Neutrophil (primary cell): ENCODE results near the gene ACIN1.
A peak's percentile ranks its signal among the peaks of the same experiment; 100 is the strongest.

ENCODE experiments used
- H3K27ac ChIP-seq: fragments of 200-600 bp; sonication (generic); 2 replicates; pipeline ENCODE4 v1.5.1; 2016; ENCODE audit warnings: mild to moderate bottlenecking, moderate library complexity
- H3K27me3 ChIP-seq: fragments of 200-600 bp; sonication (generic); 2 replicates; pipeline ENCODE4 v1.6.0; 2016; ENCODE audit warnings: mild to moderate bottlenecking
- H3K36me3 ChIP-seq: fragments of 200-600 bp; sonication (generic); 2 replicates; pipeline ENCODE4 v1.5.1; 2017
- H3K4me1 ChIP-seq, 2 experiments: fragments of 200-600 bp in 1 of 2; sonication (generic) in 1 of 2; 1 replicate in 1 of 2; 2 replicates in 1 of 2; pipeline versions ENCODE4 v1.5.1 to v1.6.1; 2013 to 2016; ENCODE audit warnings: low read depth in 1 of 2, low read length in 1 of 2, mild to moderate bottlenecking in 1 of 2, moderate library complexity in 1 of 2; ENCODE audit not compliant: control insufficient read depth in 1 of 2, insufficient read depth in 1 of 2
- H3K4me3 ChIP-seq, 2 experiments: fragments of 200-600 bp in 1 of 2; sonication (generic) in 1 of 2; 1 replicate in 1 of 2; 2 replicates in 1 of 2; pipeline ENCODE4 v1.5.1; 2013 to 2016; ENCODE audit warnings: low read depth in 1 of 2, low read length in 1 of 2, mild to moderate bottlenecking in 1 of 2, moderate library complexity in 1 of 2
- H3K9me3 ChIP-seq: fragments of 200-600 bp; sonication (generic); 2 replicates; pipeline ENCODE4 v1.5.1; 2016
- TF ChIP-seq, protein P1 (sequence below): fragments of 200-600 bp; sonication (generic); IDR thresholded peaks from 2 replicates; pipeline ENCODE4 v1.5.1; 2016; ENCODE audit warnings: antibody characterized with exemption

ACIN1 gene

DNA sequence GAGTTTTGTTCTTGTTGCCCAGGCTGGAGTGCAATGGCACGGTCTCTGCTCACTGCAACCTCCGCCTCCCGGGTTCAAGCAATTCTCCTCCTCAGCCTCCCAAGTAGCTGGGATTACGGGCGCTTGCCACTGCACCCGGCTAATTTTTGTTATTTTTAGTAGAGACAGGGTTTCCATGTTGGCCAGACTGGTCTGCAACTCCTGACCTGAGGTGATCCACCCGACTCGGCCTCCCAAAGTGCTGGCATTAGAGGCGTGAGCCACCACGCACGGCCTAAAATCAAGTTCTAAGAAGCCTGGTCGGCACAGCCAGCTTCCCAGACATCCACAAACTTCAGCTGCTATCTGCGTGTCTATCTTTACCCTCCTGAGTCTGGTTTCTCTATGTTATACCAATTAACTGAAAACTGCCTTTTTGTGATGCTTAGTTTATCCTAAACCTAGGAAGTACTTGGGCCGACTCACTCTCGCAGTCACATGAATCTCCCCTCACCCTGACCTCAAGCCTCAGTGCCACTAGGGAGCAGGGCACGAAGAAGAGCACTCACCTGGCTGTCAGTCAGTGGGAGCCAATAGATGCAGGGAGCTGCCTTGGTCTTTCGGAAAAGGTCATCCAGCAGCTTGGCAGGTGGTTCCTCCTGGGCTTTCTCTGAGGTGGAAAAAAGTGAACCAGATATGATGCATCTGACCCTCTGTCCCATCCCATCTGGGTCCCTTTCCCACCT lies 34.2 kb downstream of the ACIN1 start:
- no peak overlapping the region for H3K27ac ChIP-seq
- H3K36me3 ChIP-seq = peaks cover 70% of the 10 kb centered on the region
- no peak overlapping the region for H3K4me3 ChIP-seq
- TF ChIP-seq, protein P1, sequence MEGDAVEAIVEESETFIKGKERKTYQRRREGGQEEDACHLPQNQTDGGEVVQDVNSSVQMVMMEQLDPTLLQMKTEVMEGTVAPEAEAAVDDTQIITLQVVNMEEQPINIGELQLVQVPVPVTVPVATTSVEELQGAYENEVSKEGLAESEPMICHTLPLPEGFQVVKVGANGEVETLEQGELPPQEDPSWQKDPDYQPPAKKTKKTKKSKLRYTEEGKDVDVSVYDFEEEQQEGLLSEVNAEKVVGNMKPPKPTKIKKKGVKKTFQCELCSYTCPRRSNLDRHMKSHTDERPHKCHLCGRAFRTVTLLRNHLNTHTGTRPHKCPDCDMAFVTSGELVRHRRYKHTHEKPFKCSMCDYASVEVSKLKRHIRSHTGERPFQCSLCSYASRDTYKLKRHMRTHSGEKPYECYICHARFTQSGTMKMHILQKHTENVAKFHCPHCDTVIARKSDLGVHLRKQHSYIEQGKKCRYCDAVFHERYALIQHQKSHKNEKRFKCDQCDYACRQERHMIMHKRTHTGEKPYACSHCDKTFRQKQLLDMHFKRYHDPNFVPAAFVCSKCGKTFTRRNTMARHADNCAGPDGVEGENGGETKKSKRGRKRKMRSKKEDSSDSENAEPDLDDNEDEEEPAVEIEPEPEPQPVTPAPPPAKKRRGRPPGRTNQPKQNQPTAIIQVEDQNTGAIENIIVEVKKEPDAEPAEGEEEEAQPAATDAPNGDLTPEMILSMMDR = no peak
- no peaks in the 10 kb centered on the region for H3K9me3 ChIP-seq
- H3K4me1 ChIP-seq = peaks cover 20 to 22% of the 10 kb centered on the region in 2 experiments
- peaks cover 13% of the 10 kb centered on the region for H3K27me3 ChIP-seq

DNA sequence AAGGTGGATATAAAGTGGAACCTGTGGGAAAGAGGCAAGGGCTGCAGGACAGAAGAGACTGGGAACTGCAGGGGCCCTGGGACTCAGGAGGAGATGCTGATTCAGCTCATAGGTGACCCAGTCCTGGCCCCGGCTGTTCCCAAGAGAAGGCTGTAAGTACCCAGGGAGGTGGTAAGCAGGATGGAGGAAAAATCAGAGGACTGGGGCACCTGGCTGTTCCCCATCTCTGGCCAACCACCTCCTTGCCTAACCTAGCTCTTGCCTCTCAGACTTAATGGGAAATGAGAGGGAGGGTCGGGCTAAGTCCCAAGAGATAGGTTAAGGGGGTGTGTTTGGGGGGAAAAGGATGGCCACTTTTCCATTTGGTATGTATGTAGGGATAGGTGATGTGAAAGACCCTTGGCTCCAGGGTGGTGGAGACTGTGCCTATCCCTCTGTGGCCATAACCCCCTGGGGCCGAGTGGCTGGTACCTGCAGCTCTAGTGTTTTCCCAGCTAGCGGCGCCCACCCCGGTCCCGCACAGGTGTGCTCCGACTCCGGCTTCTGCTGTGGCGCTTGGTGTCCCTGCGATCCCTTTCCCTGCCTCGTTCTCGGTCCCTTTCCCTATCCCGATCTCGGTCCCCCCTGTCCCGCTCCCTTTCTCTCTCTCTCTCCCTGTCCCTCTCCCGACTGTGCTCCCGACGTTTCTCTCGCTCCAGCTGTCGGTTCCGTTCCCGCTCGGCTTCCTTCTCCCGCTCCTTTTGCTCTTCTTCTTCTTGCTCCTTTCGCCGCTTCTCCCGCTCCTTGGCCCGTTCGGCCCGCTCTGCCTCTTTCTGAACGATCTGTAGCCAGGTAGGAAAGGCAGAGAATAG lies 36.1 kb downstream of the ACIN1 start:
- Histone ChIP-seq H3K27me3 (peaks cover 13% of the 10 kb centered on the region), H3K27ac (peak overlapping the region; percentile 18), H3K4me3 (no peak overlapping the region), H3K36me3 (peaks cover 53% of the 10 kb centered on the region), H3K4me1 (peaks cover 20 to 22% of the 10 kb centered on the region in 2 experiments), H3K9me3 (no peaks in the 10 kb centered on the region)
- TF ChIP-seq, protein P1 = no peak

DNA sequence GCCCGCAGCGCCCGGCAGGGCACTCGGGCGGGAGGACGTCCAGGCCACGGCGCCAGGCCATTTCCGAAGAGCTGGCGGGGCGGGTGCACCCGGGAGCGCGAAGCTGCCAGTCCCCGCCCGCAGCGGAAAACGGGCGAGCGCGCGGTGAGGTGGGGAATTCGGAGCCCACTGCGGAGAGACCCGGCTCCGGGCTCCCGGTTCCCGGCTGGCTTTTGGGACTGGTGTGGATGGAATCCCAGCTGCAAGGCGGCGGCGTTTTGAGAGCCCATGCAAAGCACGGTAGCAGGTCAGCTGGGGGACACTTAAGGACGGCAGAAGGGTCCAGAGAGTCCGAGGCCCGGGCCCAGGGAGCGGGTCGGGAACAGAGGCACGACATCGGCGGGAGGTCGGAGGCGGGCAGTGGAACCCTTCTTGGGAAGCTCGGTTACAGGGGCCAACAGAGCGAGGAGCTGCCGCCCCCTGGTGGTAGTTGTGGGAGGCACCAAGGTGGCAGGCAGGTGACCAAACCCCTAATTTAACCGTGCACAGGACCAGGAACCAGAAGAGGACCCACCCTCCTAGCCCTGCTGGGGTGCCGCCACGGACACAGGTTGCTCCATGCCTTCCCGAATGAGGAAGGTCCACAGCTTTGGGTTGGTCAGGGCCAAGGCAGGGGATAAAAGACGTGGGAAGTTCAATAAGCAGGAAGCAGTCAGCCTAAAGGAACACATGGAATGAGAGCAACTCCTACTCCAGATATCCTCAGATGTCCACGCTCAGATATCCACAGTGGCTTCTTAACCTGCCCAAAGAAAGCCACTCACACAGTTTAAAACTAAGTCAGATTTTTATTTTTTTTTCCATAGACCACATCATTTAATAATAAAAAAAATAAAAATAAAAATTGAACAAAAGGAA lies 36.9 kb downstream of the ACIN1 start:
- peaks cover 13% of the 10 kb centered on the region for H3K27me3 ChIP-seq
- H3K4me1 ChIP-seq = peaks cover 20 to 22% of the 10 kb centered on the region in 2 experiments
- TF ChIP-seq, protein P1 = peak; percentile 93
- H3K4me3 ChIP-seq = peak overlapping the region; percentile 71 to 84
- no peaks in the 10 kb centered on the region for H3K9me3 ChIP-seq
- no peak overlapping the region for H3K27ac ChIP-seq
- peaks cover 45% of the 10 kb centered on the region for H3K36me3 ChIP-seq

DNA sequence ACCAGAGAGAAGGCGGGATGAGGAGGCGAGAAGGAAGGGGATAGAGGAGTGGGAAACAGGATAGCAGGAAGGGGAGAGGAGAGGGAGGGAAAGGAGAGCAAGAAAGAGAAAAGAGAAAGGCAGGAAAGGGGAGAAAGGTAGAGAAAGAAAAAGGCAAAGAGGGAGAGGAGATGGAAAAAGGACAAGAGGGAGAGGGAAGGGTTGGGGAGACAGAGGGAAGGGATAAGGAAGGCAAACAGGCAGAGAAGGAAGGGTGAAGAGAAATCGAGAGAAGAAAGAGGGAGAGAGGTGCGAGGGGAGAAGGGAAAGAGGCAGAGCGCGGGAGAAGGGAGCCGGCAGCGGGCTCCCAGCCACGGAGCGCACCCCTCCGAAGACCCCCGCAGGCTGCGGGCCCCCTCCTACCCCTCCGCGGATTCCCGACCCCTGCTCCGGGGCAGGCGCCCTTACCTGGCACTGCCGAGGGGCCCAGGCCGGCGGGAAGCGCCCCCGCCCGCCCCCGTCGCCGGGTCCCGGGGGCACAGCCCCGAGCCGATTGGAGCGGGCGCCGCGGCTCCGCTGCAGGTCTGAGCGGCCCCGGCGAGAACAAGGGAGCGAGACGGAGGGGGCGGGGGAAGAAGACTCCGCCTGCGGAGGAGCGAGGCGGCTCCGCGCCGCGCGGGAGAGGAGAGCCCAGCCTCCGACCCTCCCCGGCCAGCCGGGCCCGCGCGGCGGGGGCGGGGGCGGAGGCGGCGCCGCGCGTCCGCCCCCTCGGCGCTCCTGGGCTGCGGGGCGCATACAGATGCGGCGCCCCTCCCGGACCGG lies 37.8 kb downstream of the ACIN1 start, which contains the start of gene CDH24:
Gene CDH24, minus strand, starts transcription at position 565 of the 801 bp plus-strand sequence. CDS start 1,787 bp downstream, outside the sequence.
- H3K4me3 ChIP-seq = peak within 1 kb of the TSS; percentile 71 to 84
- no peaks in the 10 kb centered on the region for H3K9me3 ChIP-seq
- H3K27me3 ChIP-seq = peaks cover 13% of the 10 kb centered on the region
- peak within 1 kb of the TSS; percentile 19 for H3K27ac ChIP-seq
- TF ChIP-seq, protein P1 = no peak
- H3K36me3 ChIP-seq = peaks cover 36% of the 10 kb centered on the region
- H3K4me1 ChIP-seq = peaks cover 20 to 22% of the 10 kb centered on the region in 2 experiments
